ENCODE results near the gene GPR146. TPM values are rescaled to one million over a fixed set of nuclear protein-coding genes. Genes with fewer than 3 reads are reported as not detected.
A peak's percentile ranks its signal among the peaks of the same experiment; 100 is the strongest.

The GPR146 gene
- total RNA-seq, 3 donors from 2014 or later, result 24.1 to 56.8 (median 43.6) TPM

DNA sequence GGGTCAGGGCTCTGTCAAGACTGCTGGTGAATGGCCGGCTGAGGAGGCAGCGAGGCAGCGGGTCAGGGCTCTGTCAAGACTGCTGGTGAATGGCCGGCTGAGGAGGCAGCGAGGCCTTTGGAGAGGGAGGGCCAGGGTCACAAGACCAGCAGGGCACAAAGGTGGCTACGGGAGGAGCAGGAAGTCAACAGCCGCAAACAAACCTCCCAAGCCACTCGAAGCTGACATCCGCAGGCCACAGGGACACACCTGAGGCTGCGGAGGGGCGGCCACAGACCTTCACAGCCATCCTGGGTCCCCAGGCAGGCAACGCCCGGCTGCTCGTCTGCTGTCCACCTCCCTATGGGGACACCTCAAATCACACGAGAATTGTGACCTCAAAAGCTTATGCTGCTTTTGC, 34.6 kb downstream of the GPR146 start:
- TF ChIP-seq POLR2AphosphoS5 (IDR thresholded peaks at IDR 0.05) (no peak), POLR2A (IDR thresholded peaks at IDR 0.05) (no peak)
- Histone ChIP-seq H3K4me3 (no peak overlapping the region), H3K4me1 (no peaks in the 10 kb centered on the region), H3K36me3 (no peaks in the 10 kb centered on the region), H3K9me3 (no peaks in the 10 kb centered on the region), H3K27me3 (no peaks in the 10 kb centered on the region), H3K27ac (peak overlapping the region in 1 of 2 donors; percentile 38)
- no peak for DNase-seq (ENCODE audit: low spot score in 2 of 2)
- intact Hi-C loops (cut with DNase I; ENCODE audit: low total_unique reads), result no loop called here

DNA sequence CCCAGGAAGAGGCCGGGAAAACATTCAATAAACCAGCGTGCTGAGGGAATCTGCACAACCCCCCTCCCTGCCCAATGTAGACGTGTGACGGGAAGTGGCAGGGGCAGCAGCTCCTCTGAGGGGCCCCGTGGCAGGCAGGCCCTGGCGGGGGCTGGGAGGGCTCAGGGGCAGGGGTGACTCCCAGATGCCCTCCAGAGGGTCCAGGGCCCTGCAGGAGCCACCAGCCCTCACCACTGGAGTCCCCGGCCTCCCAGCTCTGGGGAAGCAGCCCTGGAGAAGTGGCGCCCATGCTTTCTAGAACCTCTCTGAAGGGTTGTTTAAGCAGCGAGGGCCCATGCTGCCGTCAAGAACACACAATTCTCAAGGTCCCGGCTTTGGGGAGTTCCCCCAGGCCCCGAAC, 35.2 kb downstream of the GPR146 start:
- DNase-seq (ENCODE audit: low spot score in 2 of 2), result no peak
- no peaks in the 10 kb centered on the region for H3K4me1 ChIP-seq
- no peak overlapping the region for H3K4me3 ChIP-seq
- H3K27ac ChIP-seq, result no peak overlapping the region
- intact Hi-C loops (cut with DNase I; ENCODE audit: low total_unique reads), result no loop called here
- H3K9me3 ChIP-seq, result no peaks in the 10 kb centered on the region
- H3K36me3 ChIP-seq, result no peaks in the 10 kb centered on the region
- TF ChIP-seq POLR2AphosphoS5 (IDR thresholded peaks at IDR 0.05) (no peak), POLR2A (IDR thresholded peaks at IDR 0.05) (no peak)
- TF ChIP-seq, protein P1, sequence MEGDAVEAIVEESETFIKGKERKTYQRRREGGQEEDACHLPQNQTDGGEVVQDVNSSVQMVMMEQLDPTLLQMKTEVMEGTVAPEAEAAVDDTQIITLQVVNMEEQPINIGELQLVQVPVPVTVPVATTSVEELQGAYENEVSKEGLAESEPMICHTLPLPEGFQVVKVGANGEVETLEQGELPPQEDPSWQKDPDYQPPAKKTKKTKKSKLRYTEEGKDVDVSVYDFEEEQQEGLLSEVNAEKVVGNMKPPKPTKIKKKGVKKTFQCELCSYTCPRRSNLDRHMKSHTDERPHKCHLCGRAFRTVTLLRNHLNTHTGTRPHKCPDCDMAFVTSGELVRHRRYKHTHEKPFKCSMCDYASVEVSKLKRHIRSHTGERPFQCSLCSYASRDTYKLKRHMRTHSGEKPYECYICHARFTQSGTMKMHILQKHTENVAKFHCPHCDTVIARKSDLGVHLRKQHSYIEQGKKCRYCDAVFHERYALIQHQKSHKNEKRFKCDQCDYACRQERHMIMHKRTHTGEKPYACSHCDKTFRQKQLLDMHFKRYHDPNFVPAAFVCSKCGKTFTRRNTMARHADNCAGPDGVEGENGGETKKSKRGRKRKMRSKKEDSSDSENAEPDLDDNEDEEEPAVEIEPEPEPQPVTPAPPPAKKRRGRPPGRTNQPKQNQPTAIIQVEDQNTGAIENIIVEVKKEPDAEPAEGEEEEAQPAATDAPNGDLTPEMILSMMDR (IDR thresholded peaks at IDR 0.05), result no peak
- no peaks in the 10 kb centered on the region for H3K27me3 ChIP-seq

DNA sequence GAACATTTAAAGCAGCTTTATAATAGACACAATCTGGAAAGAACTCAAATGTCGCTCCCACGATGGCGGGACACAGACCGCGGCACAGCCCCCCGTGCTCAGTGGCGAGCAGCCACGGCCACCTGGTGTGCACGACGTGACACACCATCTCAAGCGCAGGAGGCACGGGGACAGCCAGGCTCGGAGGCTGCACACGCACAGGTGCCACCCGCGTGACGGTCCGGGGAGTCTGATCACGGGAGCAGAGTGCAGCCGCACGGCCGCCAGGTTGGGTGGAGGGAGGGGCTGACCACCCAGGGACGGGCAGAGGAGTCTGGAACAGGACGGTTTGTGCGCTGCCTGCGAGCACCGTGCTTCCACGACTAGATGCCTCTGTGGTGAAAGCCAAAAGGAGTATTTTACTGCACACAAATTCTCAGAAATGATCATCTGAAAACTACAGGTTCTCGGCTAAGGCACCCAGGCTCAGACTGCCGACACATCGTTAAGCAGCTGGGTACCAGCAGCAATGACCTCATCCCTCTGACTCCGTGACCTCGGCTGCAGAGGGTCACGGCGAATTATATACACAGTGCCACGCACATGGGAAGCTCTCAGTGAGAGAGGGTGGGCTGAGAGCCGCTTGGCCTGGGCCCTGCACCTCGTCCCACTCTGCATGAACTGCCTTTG, 36.0 kb downstream of the GPR146 start:
- intact Hi-C loops (cut with DNase I; ENCODE audit: low total_unique reads), result no loop called here
- DNase-seq (ENCODE audit: low spot score in 2 of 2), result no peak
- Histone ChIP-seq H3K4me1 (no peaks in the 10 kb centered on the region), H3K27ac (no peak overlapping the region), H3K27me3 (no peaks in the 10 kb centered on the region), H3K36me3 (no peaks in the 10 kb centered on the region), H3K9me3 (no peaks in the 10 kb centered on the region), H3K4me3 (no peak overlapping the region)
- TF ChIP-seq POLR2A (IDR thresholded peaks at IDR 0.05), result no peak
- TF ChIP-seq, protein P1 (IDR thresholded peaks at IDR 0.05), result no peak
- TF ChIP-seq POLR2AphosphoS5 (IDR thresholded peaks at IDR 0.05), result no peak

DNA sequence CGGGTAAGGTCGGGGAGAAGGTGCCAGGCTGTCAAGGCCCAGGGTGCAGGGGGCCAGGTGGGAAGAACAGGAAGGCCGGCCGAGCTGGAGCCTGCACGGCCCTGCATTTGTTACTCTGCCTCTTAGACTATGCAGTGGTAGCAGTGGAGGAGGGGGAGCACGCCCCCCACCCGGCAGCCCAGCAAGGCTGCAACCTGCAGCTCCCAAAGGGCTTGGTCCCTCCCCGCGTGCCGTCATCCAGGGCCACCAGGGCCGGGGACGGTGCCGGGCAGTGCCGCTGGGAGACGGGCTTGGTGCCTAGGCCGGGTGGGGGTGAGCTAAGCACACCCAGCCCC, 36.5 kb downstream of the GPR146 start:
- no peak for DNase-seq (ENCODE audit: low spot score in 2 of 2)
- Histone ChIP-seq H3K36me3 (no peaks in the 10 kb centered on the region), H3K27me3 (no peaks in the 10 kb centered on the region), H3K9me3 (no peaks in the 10 kb centered on the region), H3K27ac (no peak overlapping the region), H3K4me1 (no peaks in the 10 kb centered on the region), H3K4me3 (no peak overlapping the region)
- intact Hi-C loops (cut with DNase I; ENCODE audit: low total_unique reads), result no loop called here
- no peak for TF ChIP-seq POLR2AphosphoS5 (IDR thresholded peaks at IDR 0.05)

DNA sequence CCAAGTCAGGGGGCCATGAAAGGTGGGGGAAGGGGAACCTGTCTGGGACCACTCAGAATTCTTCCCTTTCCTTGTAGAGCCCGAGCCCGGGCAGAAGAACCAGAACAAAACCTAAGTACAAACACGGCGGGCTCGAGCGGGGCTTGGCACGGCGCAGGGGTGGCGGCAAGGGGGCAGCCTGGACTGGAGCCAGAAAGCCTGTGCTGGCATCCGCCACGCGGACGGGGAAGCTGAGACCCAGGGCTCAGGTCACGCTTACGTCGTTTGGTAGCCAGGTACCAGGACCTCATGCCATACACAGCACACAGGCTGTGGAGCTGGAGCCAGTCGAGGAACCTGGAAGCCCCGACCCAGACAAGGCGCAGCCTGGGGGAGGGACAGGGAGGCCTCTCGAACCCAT, 37.0 kb downstream of the GPR146 start:
- H3K4me1 ChIP-seq, result peaks cover 0 to under 1% of the 10 kb centered on the region in 2 donors
- no peaks in the 10 kb centered on the region for H3K9me3 ChIP-seq
- intact Hi-C loops (cut with DNase I; ENCODE audit: low total_unique reads), result no loop called here
- no peaks in the 10 kb centered on the region for H3K27me3 ChIP-seq
- TF ChIP-seq POLR2A (IDR thresholded peaks at IDR 0.05), result no peak
- no peak for TF ChIP-seq POLR2AphosphoS5 (IDR thresholded peaks at IDR 0.05)
- TF ChIP-seq, protein P1 (IDR thresholded peaks at IDR 0.05), result no peak
- no peak for DNase-seq (ENCODE audit: low spot score in 2 of 2)
- no peak overlapping the region for H3K4me3 ChIP-seq
- no peak overlapping the region for H3K27ac ChIP-seq
- no peaks in the 10 kb centered on the region for H3K36me3 ChIP-seq

DNA sequence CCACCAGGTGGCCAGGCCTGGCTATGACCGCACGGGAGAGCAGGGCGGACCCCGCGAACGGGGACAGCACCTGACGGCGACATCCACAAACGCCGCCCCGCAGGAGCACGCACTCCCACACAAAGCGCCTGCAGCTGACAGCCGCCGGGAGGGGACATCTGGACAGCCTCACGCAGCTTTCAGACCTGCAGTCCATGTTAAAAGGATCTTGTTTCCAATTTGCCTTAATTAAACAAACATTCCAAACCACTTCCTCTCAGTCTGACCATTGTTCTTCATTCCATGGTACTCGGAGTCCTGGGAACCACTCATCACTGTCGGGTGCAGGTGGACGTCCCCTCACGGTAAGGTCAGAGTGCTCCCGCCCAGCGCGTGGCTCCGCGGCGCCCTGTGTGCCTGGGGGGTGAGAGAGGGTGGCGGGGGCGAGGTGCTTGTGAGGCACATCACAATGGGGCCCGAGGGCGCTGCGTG, 37.6 kb downstream of the GPR146 start:
- no peak for TF ChIP-seq POLR2AphosphoS5 (IDR thresholded peaks at IDR 0.05)
- TF ChIP-seq, protein P1 (IDR thresholded peaks at IDR 0.05), result no peak

More for the DNA sequence above, 37.6 kb downstream of the GPR146 start:
- no peak for DNase-seq (ENCODE audit: low spot score in 2 of 2)
- H3K4me3 ChIP-seq, result no peak overlapping the region
- H3K36me3 ChIP-seq, result no peaks in the 10 kb centered on the region
- no peaks in the 10 kb centered on the region for H3K27me3 ChIP-seq
- H3K9me3 ChIP-seq, result no peaks in the 10 kb centered on the region
- intact Hi-C loops (cut with DNase I; ENCODE audit: low total_unique reads), result no loop called here
- no peak overlapping the region for H3K27ac ChIP-seq
- peaks cover 0 to 6% of the 10 kb centered on the region in 2 donors for H3K4me1 ChIP-seq
